Muscle of back (tissue), 11 donors: ENCODE measurements around the gene SRCIN1. TPM values are rescaled to one million over a fixed set of nuclear protein-coding genes. Genes with fewer than 3 reads are reported as not detected.

Source experiments
- DNase-seq, 3 donors: peaks; one replicate each; pipeline versions ENCODE4 v3.0.0 to v3.0.0-alpha.2; 2013
- polyA plus RNA-seq, 10 donors: library from polyadenylated mRNA; unstranded; fragments of 120-200 nt; gene quantifications; one replicate each; pipeline ENCODE4 v1.2.1, GENCODE V29; 2013; ENCODE audit not compliant: insufficient read length in 10 of 10

The SRCIN1 gene
- polyA plus RNA-seq, 10 donors = 0.82 to 2.2 (median 1.2) TPM

GRCh38 chr17:38617074-38617860, 11.5 kb upstream of the SRCIN1 start:
- DNase-seq = peak in 1 of 3 donors; percentile 16

- no peak for DNase-seq
Observed at GRCh38 chr17:38616361-38616760, 10.6 kb upstream of the SRCIN1 start.

GRCh38 chr17:38613981-38614779, 8.4 kb upstream of the SRCIN1 start:
- no peak for DNase-seq

- DNase-seq = no peak
Observed at GRCh38 chr17:38613525-38613980, 7.8 kb upstream of the SRCIN1 start.

GRCh38 chr17:38611872-38612376, 6.2 kb upstream of the SRCIN1 start:
- DNase-seq = no peak

- no peak for DNase-seq
Observed at GRCh38 chr17:38611070-38611786, 5.5 kb upstream of the SRCIN1 start.

- no peak for DNase-seq
Observed at GRCh38 chr17:38609280-38610031, 3.7 kb upstream of the SRCIN1 start.

GRCh38 chr17:38608648-38609047, 2.9 kb upstream of the SRCIN1 start:
- DNase-seq = no peak

GRCh38 chr17:38606646-38607611, 1.2 kb upstream of the SRCIN1 start:
- no peak for DNase-seq

GRCh38 chr17:38605411-38605840, 326 bp downstream of the SRCIN1 start:
- DNase-seq = no peak

- peak in 1 of 3 donors; percentile 49 for DNase-seq
Observed at GRCh38 chr17:38604479-38605403, 1.0 kb downstream of the SRCIN1 start.

GRCh38 chr17:38603786-38604478, 1.8 kb downstream of the SRCIN1 start:
- no peak for DNase-seq

GRCh38 chr17:38602956-38603785, 2.6 kb downstream of the SRCIN1 start:
- no peak for DNase-seq

- DNase-seq = no peak
Observed at GRCh38 chr17:38602453-38602852, 3.3 kb downstream of the SRCIN1 start.

GRCh38 chr17:38601539-38602351, 4.0 kb downstream of the SRCIN1 start:
- peak in 2 of 3 donors; percentile 43 to 77 for DNase-seq

- DNase-seq = no peak
Observed at GRCh38 chr17:38600906-38601305, 4.8 kb downstream of the SRCIN1 start.
